HG02852 (cell line): Measurements from ENCODE around the gene LPAR6.

Experiments used
- ATAC-seq: cut with Tn5 transposase; IDR thresholded peaks from one replicate; pipeline ENCODE4 v1.9.1; 2021; ENCODE audit warnings: mild to moderate bottlenecking, moderate library complexity; ENCODE audit not compliant: unreplicated experiment

LPAR6 gene

DNA sequence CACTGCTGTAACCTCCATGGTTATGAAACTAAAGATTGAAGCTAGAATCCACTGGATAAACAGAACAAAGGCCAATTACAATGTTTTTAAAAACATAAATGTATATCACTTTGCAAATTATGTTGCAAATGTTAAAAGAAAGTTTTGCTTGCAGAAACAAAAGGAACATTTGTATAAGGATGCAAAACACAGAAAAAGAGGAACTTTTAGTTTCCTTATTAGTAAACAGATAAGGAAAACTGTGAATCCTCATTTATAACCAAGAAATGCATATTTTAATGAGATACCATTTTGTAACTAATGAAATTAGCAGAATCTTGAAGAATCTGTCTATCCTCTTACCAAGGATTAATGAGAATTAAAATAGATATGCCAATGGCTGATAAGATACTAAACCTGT is 32.3 kb downstream of the LPAR6 start:
- ATAC-seq = no peak

DNA sequence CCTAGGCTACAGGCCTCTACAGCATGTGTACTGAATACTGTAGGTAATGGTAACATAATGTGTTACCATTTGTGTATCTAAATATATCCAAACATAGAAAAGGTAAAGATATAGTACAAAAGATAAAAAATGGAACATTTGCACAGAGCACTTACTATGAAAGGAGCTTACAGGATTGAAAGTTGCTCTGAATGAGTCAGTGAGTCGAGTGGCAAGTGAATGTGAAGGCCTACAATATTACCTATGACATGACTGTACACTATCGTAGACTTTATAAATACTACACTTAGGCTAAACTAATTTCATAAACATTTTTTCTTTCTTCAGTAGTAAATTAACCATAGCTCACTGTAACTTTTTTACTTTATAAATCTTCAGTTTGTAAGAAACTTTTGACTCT is 35.1 kb downstream of the LPAR6 start:
- no peak for ATAC-seq

DNA sequence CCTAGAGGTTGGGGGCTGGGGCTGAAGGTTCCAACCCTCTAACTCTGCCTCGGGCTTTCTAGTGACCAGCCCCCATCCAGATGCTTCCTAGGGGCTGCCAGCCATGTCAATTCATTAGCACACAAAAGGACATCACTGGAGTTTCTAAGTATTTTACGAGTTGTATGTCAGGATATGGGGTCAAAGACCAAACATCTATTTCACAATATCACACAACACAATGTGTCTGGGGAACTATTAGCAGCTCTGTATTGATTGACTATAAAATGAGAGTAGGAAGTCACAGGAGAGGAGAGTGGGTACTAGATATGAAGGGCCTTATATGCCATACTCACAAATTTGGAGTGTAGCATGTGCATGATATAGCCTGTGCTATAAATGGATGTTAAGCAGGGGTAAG is 42.1 kb downstream of the LPAR6 start:
- no peak for ATAC-seq

DNA sequence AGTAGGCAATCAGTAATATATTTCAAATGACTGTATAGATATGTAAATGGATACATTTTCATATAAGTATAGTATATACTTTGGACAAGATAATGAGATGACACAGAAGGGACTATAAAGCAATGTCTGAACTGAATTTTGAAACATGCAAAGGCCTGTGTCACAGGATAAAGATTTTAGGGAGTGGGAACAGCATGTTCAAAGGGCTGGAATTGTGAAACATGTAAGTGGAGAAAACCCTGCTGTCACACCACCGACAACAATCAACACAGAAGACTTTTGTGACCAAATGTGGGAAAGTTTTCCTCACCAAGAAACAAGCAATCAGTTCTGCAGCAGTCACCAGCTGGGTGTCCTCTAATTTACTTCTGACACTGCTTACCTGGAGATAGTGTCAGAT is 42.9 kb downstream of the LPAR6 start:
- no peak for ATAC-seq
